Neuronal stem cell (in vitro differentiated cells): ENCODE results near the gene SLC12A7.

ENCODE experiments used
- DNase-seq: peaks from one replicate; pipeline ENCODE4 v3.0.0-alpha.2; 2013; ENCODE audit warnings: low spot score
- H2AFZ ChIP-seq: one replicate; pipeline ENCODE4 v1.6.1; 2013; ENCODE audit warnings: mild to moderate bottlenecking, low read length, inconsistent platforms
- H2AK5ac ChIP-seq: 2 replicates; pipeline ENCODE4 v1.6.1; 2013; ENCODE audit warnings: low read depth, mild to moderate bottlenecking, inconsistent platforms, low read length, moderate library complexity, mixed read lengths
- H2BK120ac ChIP-seq: 2 replicates; pipeline ENCODE4 v1.6.1; 2013; ENCODE audit warnings: low read depth, mild to moderate bottlenecking, inconsistent platforms, low read length, moderate library complexity, mixed read lengths
- H2BK12ac ChIP-seq: one replicate; pipeline ENCODE4 v1.6.1; 2013; ENCODE audit warnings: low read length, inconsistent platforms
- H2BK15ac ChIP-seq: 2 replicates; pipeline ENCODE4 v1.6.1; 2013; ENCODE audit warnings: mild to moderate bottlenecking, low read length, inconsistent platforms, mixed read lengths
- H2BK5ac ChIP-seq: one replicate; pipeline ENCODE4 v1.6.1; 2013; ENCODE audit warnings: inconsistent platforms, mild to moderate bottlenecking, low read length, moderate library complexity
- H3K14ac ChIP-seq: one replicate; pipeline ENCODE4 v1.6.1; 2013; ENCODE audit warnings: low read length, inconsistent platforms
- H3K18ac ChIP-seq: 2 replicates; pipeline ENCODE4 v1.6.1; 2013; ENCODE audit warnings: low read length, inconsistent platforms
- H3K23ac ChIP-seq: 2 replicates; pipeline ENCODE4 v1.6.1; 2013; ENCODE audit warnings: low read depth, mild to moderate bottlenecking, mixed read lengths, low read length, inconsistent platforms; ENCODE audit not compliant: poor library complexity
- H3K27ac ChIP-seq: replicated peaks from 3 replicates; pipeline ENCODE4 v1.5.1; 2013; ENCODE audit warnings: low read length, inconsistent platforms
- H3K27me3 ChIP-seq, 3 experiments: 2 replicates each; pipeline ENCODE4 v1.6.1; 2013; ENCODE audit warnings: low read length in 3 of 3, mild to moderate bottlenecking in 2 of 3, inconsistent platforms in 1 of 3, low read depth in 1 of 3, mixed read lengths in 1 of 3, moderate library complexity in 1 of 3; ENCODE audit not compliant: control insufficient read depth in 3 of 3, insufficient read depth in 3 of 3
- H3K36me3 ChIP-seq, 2 donors: replicated peaks in 1 of 2; 2 replicates each; pipeline ENCODE4 v1.6.1; 2013; ENCODE audit warnings: low read length in 2 of 2; ENCODE audit not compliant: control insufficient read depth in 2 of 2, insufficient read depth in 2 of 2
- H3K4ac ChIP-seq: 2 replicates; pipeline ENCODE4 v1.6.1; 2013; ENCODE audit warnings: inconsistent platforms, mild to moderate bottlenecking, low read length, moderate library complexity
- H3K4me1 ChIP-seq, 2 donors: 1 replicate in 1 of 2; 2 replicates in 1 of 2; pipeline ENCODE4 v1.6.1; 2013; ENCODE audit warnings: low read length in 2 of 2, low read depth in 1 of 2; ENCODE audit not compliant: control insufficient read depth in 2 of 2, insufficient read depth in 1 of 2
- H3K4me2 ChIP-seq: one replicate; pipeline ENCODE4 v1.6.1; 2013; ENCODE audit warnings: mild to moderate bottlenecking, low read length, inconsistent platforms; ENCODE audit not compliant: insufficient read depth, poor library complexity, severe bottlenecking
- H3K4me3 ChIP-seq, 2 donors: 2 replicates each; pipeline ENCODE4 v1.5.1; 2013; ENCODE audit warnings: low read length in 2 of 2, mild to moderate bottlenecking in 2 of 2, inconsistent platforms in 1 of 2, moderate library complexity in 1 of 2
- H3K79me1 ChIP-seq: one replicate; pipeline ENCODE4 v1.6.1; 2013; ENCODE audit warnings: low read depth, mild to moderate bottlenecking, inconsistent platforms, low read length, moderate library complexity
- H3K9ac ChIP-seq: one replicate; pipeline ENCODE4 v1.6.1; 2013; ENCODE audit warnings: mild to moderate bottlenecking, low read depth, low read length, inconsistent platforms; ENCODE audit not compliant: poor library complexity
- H3K9me3 ChIP-seq, 2 donors: replicated peaks in 1 of 2; 2 replicates each; pipeline versions ENCODE3 to v1.6.1; 2013; ENCODE audit warnings: low read length in 2 of 2, mild to moderate bottlenecking in 2 of 2, inconsistent platforms in 1 of 2, low read depth in 1 of 2, mixed read lengths in 1 of 2, moderate library complexity in 1 of 2; ENCODE audit not compliant: control insufficient read depth in 2 of 2, insufficient read depth in 1 of 2
- H4K8ac ChIP-seq: one replicate; pipeline ENCODE4 v1.6.1; 2013; ENCODE audit warnings: low read depth, mild to moderate bottlenecking, inconsistent platforms, low read length, moderate library complexity
- H4K91ac ChIP-seq: one replicate; pipeline ENCODE4 v1.6.1; 2013; ENCODE audit warnings: low read length, low read depth, mild to moderate bottlenecking, inconsistent platforms; ENCODE audit not compliant: poor library complexity
- WGBS, 2 donors: extraction: QIAGEN DNeasy Blood & Tissue Kit; methylation state at CpG; one replicate each; pipeline ENCODE4 v1.1.7; 2013; ENCODE audit warnings: missing lambda C conversion rate in 2 of 2, mixed read lengths in 1 of 2; ENCODE audit not compliant: insufficient read length in 2 of 2, insufficient replicate concordance in 1 of 2; ENCODE audit errors: extremely low coverage in 2 of 2; 5-methylcytosine and 5-hydroxymethylcytosine counted together

SLC12A7 gene

GRCh38 chr5:1152156-1152555, 40.3 kb upstream of the SLC12A7 start:
- Histone ChIP-seq H4K91ac (no peak overlapping the region), H3K9me3 (peaks cover 6 to 7% of the 10 kb centered on the region in 2 donors), H3K9ac (no peak overlapping the region), H2AK5ac (peak overlapping the region; percentile 36), H3K4me2 (no peak overlapping the region), H3K4me3 (no peak overlapping the region), H3K36me3 (no peaks in the 10 kb centered on the region), H3K14ac (peak overlapping the region; percentile 31), H2AFZ (no peak overlapping the region), H4K8ac (peak overlapping the region; percentile 23), H2BK5ac (peak overlapping the region; percentile 17), H3K27ac (no peak overlapping the region), H2BK15ac (no peak overlapping the region), H3K4ac (no peak overlapping the region), H3K18ac (peak overlapping the region; percentile 27), H3K27me3 (peaks cover 9 to 66% (median 33%) of the 10 kb centered on the region in 3 experiments), H2BK120ac (no peak overlapping the region), H3K4me1 (no peaks in the 10 kb centered on the region), H3K79me1 (peaks cover 3% of the 10 kb centered on the region), H3K23ac (peak overlapping the region; percentile 61), H2BK12ac (no peak overlapping the region)
- WGBS, 2 donors: no CpG with 5 or more reads among the region's 10 CpGs
- DNase-seq: no peak

GRCh38 chr5:1151316-1151715, 39.5 kb upstream of the SLC12A7 start:
- H3K36me3 ChIP-seq: no peaks in the 10 kb centered on the region
- H3K9me3 ChIP-seq: peaks cover 0 to 1% of the 10 kb centered on the region in 2 donors
- peaks cover 3% of the 10 kb centered on the region for H3K79me1 ChIP-seq
- peak overlapping the region; percentile 39 for H2AK5ac ChIP-seq
- H3K4me1 ChIP-seq: no peaks in the 10 kb centered on the region
- H3K27me3 ChIP-seq: peaks cover 5 to 58% (median 25%) of the 10 kb centered on the region in 3 experiments
- H3K23ac ChIP-seq: no peak overlapping the region
- no peak overlapping the region for H2BK15ac ChIP-seq
- no peak overlapping the region for H3K9ac ChIP-seq
- peak overlapping the region; percentile 57 for H3K14ac ChIP-seq
- DNase-seq: no peak
- H3K4me2 ChIP-seq: no peak overlapping the region
- no peak overlapping the region for H3K27ac ChIP-seq
- no peak overlapping the region for H4K8ac ChIP-seq
- no peak overlapping the region for H3K4ac ChIP-seq
- H3K18ac ChIP-seq: no peak overlapping the region
- no peak overlapping the region for H2BK5ac ChIP-seq
- no CpG with 5 or more reads among the region's 10 CpGs for WGBS, 2 donors
- H2AFZ ChIP-seq: no peak overlapping the region
- no peak overlapping the region for H4K91ac ChIP-seq
- no peak overlapping the region for H3K4me3 ChIP-seq
- H2BK120ac ChIP-seq: no peak overlapping the region
- H2BK12ac ChIP-seq: no peak overlapping the region

- Histone ChIP-seq H3K14ac (peak overlapping the region; percentile 57), H3K18ac (peak overlapping the region; percentile 8), H3K4me2 (no peak overlapping the region), H3K27me3 (peaks cover under 1 to 53% (median 20%) of the 10 kb centered on the region in 3 experiments), H2BK12ac (no peak overlapping the region), H2BK5ac (no peak overlapping the region), H3K4me1 (no peaks in the 10 kb centered on the region), H3K9me3 (no peaks in the 10 kb centered on the region), H2AFZ (no peak overlapping the region), H4K8ac (no peak overlapping the region), H3K79me1 (peaks cover 3% of the 10 kb centered on the region), H2AK5ac (peak overlapping the region; percentile 39), H2BK15ac (no peak overlapping the region), H3K27ac (no peak overlapping the region), H3K4ac (no peak overlapping the region), H3K23ac (no peak overlapping the region), H4K91ac (no peak overlapping the region), H3K36me3 (no peaks in the 10 kb centered on the region), H2BK120ac (no peak overlapping the region), H3K9ac (no peak overlapping the region), H3K4me3 (no peak overlapping the region)
- WGBS, 2 donors: no CpG with 5 or more reads among the region's 10 CpGs
- DNase-seq: no peak
Observed at GRCh38 chr5:1150866-1151265, 39.0 kb upstream of the SLC12A7 start.

- Histone ChIP-seq H3K27me3 (peaks cover 0 to 5% (median 0%) of the 10 kb centered on the region in 3 experiments), H2BK15ac (peak overlapping the region; percentile 87), H2BK12ac (no peak overlapping the region), H3K14ac (peak overlapping the region; percentile 65), H2BK5ac (no peak overlapping the region), H3K9me3 (no peaks in the 10 kb centered on the region), H3K27ac (no peak overlapping the region), H4K91ac (no peak overlapping the region), H2BK120ac (no peak overlapping the region), H2AK5ac (no peak overlapping the region), H3K23ac (peak overlapping the region; percentile 90), H2AFZ (peak overlapping the region; percentile 64), H3K4me1 (no peaks in the 10 kb centered on the region), H3K4me2 (no peak overlapping the region), H3K18ac (peak overlapping the region; percentile 78), H3K4me3 (no peak overlapping the region), H3K79me1 (no peaks in the 10 kb centered on the region), H3K4ac (no peak overlapping the region), H3K36me3 (no peaks in the 10 kb centered on the region), H3K9ac (no peak overlapping the region), H4K8ac (peak overlapping the region; percentile 9)
- no peak for DNase-seq
- WGBS, 2 donors: no CpG with 5 or more reads among the region's 25 CpGs
Observed at GRCh38 chr5:1144638-1145396, 33.0 kb upstream of the SLC12A7 start.
